GM12878 (cell line): ENCODE data around the gene ASCC1. TPM values are rescaled to one million over a fixed set of nuclear protein-coding genes. Genes with fewer than 3 reads are reported as not detected.

Source experiments
- BHLHE40 ChIP-seq, 2 experiments: fragments of 450-650 bp in 1 of 2; IDR thresholded peaks; 2 replicates each; pipeline ENCODE4 v1.6.1; 2011 to 2017; ENCODE audit warnings: low read depth in 2 of 2, borderline replicate concordance in 1 of 2, improper control_type of control experiment in 1 of 2, low read length in 1 of 2, mild to moderate bottlenecking in 1 of 2
- DPF2 ChIP-seq: fragments of 450-650 bp; IDR thresholded peaks from 2 replicates; pipeline ENCODE4 v1.6.1; 2017; ENCODE audit warnings: mild to moderate bottlenecking
- EGR1 ChIP-seq, 2 experiments: IDR thresholded peaks; 1 replicate in 1 of 2; 2 replicates in 1 of 2; pipeline ENCODE4 v1.6.1; 2011 to 2012; ENCODE audit warnings: low read depth in 2 of 2, low read length in 2 of 2, borderline replicate concordance in 1 of 2, mild to moderate bottlenecking in 1 of 2, moderate library complexity in 1 of 2
- JUND ChIP-seq: IDR thresholded peaks from 2 replicates; pipeline ENCODE4 v1.6.1; 2012; ENCODE audit warnings: low read depth, mild to moderate bottlenecking, low read length, improper control_type of control experiment, moderate library complexity
- MYC ChIP-seq: IDR thresholded peaks from 2 replicates; pipeline ENCODE4 v1.6.1; 2011; ENCODE audit warnings: mild to moderate bottlenecking, low read length, moderate library complexity, inconsistent platforms; ENCODE audit not compliant: insufficient read depth, insufficient replicate concordance, insufficient read length, severe bottlenecking
- SIN3A ChIP-seq: IDR thresholded peaks from 2 replicates; pipeline ENCODE4 v1.6.1; 2012; ENCODE audit warnings: low read depth, low read length, improper control_type of control experiment
- SMAD1 ChIP-seq: fragments of 450-650 bp; IDR thresholded peaks from 2 replicates; pipeline ENCODE4 v1.6.1; 2018; ENCODE audit warnings: mild to moderate bottlenecking, low read depth; ENCODE audit not compliant: partially characterized antibody
- SPI1 ChIP-seq: IDR thresholded peaks from 2 replicates; pipeline ENCODE4 v1.6.1; 2011; ENCODE audit warnings: low read depth, mild to moderate bottlenecking, low read length, moderate library complexity, borderline replicate concordance; ENCODE audit not compliant: insufficient read depth
- SRF ChIP-seq, 2 experiments: IDR thresholded peaks; 2 replicates each; pipeline ENCODE4 v1.6.1; 2011; ENCODE audit warnings: low read depth in 2 of 2, low read length in 2 of 2, mild to moderate bottlenecking in 1 of 2, moderate library complexity in 1 of 2
- ZNF217 ChIP-seq: fragments of 450-650 bp; IDR thresholded peaks from 2 replicates; pipeline ENCODE4 v1.6.1; 2017; ENCODE audit warnings: antibody characterized with exemption, mild to moderate bottlenecking
- ZNF384 ChIP-seq: IDR thresholded peaks from 2 replicates; pipeline ENCODE4 v1.6.1; 2012; ENCODE audit warnings: low read depth, mild to moderate bottlenecking, low read length, improper control_type of control experiment, borderline replicate concordance
- ZSCAN29 ChIP-seq: fragments of 450-650 bp; IDR thresholded peaks from 2 replicates; pipeline ENCODE4 v1.6.1; 2017; ENCODE audit warnings: mild to moderate bottlenecking, moderate library complexity
- polyA plus RNA-seq, 11 experiments: library from polyadenylated mRNA; depleted of rRNA in 4 of 11; unstranded in 6 of 11; stranded (reverse) in 5 of 11; fragments of >200 nt; fragmentation: Nextera tagmentation in 4 of 11; fragmentation: Illumina TruSeq in 1 of 11; extraction: Ambion mirVana in 4 of 11; extraction: Trizol in 1 of 11; gene quantifications; 1 replicate in 1 of 11; 2 replicates in 10 of 11; pipeline versions ENCODE4 v1.2.1 to v1.2.3, GENCODE V29; 2011 to 2016; ENCODE audit warnings: inconsistent platforms in 2 of 11, missing spikeins in 2 of 11, low read depth in 1 of 11
- total RNA-seq, 4 experiments: library from RNA; depleted of rRNA in 3 of 4; stranded (reverse); fragments of >200 nt in 3 of 4; fragmentation: Illumina TruSeq in 1 of 4; extraction: Trizol in 1 of 4; gene quantifications; 2 replicates each; pipeline versions ENCODE4 v1.2.1 to v1.2.3, GENCODE V29; 2013 to 2021
- TF ChIP-seq, protein P1 (sequence below): fragments of 450-650 bp; formaldehyde crosslinking; IDR thresholded peaks from 2 replicates; pipeline ENCODE4 v1.4.0; 2022; ENCODE audit warnings: mild to moderate bottlenecking, moderate library complexity

The ASCC1 gene
- total and polyA plus RNA-seq, 10 of the 15 experiments (the other 5 are each of a cell fraction or from before 2014, with no cell fraction given): 23.3 to 80.6 (median 42.8) TPM

DNA sequence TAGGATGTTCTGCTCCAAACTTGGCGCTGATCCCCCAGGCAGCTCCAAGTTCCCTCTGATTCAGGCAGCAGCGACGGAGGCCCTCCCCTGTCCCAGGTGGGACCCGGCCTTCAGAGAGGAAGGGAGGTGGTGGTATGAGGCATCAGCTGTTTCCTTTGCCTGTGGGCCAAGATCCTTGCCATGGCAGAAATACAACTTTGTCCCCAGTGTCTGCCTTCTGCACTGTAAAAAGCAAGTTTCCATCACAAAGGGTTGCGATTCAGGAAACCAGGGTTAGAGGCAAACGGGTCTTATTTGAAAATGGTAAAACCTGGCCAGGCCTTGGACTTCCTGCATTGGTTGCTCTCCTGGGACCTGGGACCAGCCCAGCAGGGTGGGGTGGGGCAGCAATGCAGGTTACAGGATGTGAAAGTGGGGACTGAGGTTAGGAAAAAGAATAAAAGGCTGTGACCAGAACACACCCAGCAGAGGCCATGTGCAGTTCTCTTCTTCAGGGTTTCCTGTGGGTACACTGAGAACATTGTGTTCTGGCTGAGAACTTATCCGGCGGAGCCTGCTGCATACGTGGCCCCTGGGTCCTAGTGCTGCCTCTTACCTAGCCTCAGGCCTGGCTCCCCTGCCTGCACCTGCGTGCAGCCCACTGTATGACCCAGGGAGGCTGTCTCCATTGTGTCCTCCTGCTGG is 32.5 kb upstream of the ASCC1 start (continued):
- no peak for TF ChIP-seq SRF (IDR thresholded peaks at IDR 0.05; ENCODE audit: low read depth in 2 of 2, low read length in 2 of 2)
- TF ChIP-seq ZNF384: 0 out of 2 replicates have a peak, but pooled peaks have one; percentile 23
- TF ChIP-seq DPF2: peak; percentile 87; the same call in 1 of the 2 replicates
- peak; percentile 40 for TF ChIP-seq MYC
- TF ChIP-seq, protein P1, sequence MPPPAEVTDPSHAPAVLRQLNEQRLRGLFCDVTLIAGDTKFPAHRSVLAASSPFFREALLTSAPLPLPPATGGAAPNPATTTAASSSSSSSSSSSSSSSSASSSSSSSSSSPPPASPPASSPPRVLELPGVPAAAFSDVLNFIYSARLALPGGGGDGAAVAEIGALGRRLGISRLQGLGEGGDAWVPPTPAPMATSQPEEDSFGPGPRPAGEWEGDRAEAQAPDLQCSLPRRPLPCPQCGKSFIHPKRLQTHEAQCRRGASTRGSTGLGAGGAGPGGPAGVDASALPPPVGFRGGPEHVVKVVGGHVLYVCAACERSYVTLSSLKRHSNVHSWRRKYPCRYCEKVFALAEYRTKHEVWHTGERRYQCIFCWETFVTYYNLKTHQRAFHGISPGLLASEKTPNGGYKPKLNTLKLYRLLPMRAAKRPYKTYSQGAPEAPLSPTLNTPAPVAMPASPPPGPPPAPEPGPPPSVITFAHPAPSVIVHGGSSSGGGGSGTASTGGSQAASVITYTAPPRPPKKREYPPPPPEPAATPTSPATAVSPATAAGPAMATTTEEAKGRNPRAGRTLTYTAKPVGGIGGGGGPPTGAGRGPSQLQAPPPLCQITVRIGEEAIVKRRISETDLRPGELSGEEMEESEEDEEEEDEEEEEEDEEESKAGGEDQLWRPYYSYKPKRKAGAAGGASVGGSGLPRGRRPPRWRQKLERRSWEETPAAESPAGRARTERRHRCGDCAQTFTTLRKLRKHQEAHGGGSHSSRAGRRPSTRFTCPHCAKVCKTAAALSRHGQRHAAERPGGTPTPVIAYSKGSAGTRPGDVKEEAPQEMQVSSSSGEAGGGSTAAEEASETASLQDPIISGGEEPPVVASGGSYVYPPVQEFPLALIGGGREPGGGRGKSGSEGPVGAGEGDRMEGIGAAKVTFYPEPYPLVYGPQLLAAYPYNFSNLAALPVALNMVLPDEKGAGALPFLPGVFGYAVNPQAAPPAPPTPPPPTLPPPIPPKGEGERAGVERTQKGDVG (CRISPR knock-in tag): no peak
- peak; percentile 71 for TF ChIP-seq SPI1
- TF ChIP-seq ZNF217: peak; percentile 49; the same call in 1 of the 2 replicates
- TF ChIP-seq BHLHE40 (IDR thresholded peaks at IDR 0.05; ENCODE audit: borderline replicate concordance in 1 of 2, low read depth in 2 of 2, low read length in 1 of 2): peak; percentile 78 to 87
- TF ChIP-seq SIN3A: peak; percentile 87; the same call in 1 of the 2 replicates
- TF ChIP-seq EGR1 (IDR thresholded peaks at IDR 0.05; ENCODE audit: borderline replicate concordance in 1 of 2, low read depth in 2 of 2, low read length in 2 of 2): peak in 1 of 2 experiments; percentile 57; a peak in 2 of 3 replicates
- TF ChIP-seq JUND: peak; percentile 26; the same call in 1 of the 2 replicates
- peak; percentile 80 for TF ChIP-seq SMAD1
- no peak; the same call in 1 of the 2 replicates for TF ChIP-seq ZSCAN29
